Effector memory CD4-positive, alpha-beta T cell (primary cell): Measurements from ENCODE around the gene SYNGAP1.
A peak's percentile ranks its signal among the peaks of the same experiment; 100 is the strongest.
"Not testable (repeated sequence)": the region's sequence is repeated elsewhere in the genome, so short reads cannot be mapped to it uniquely, and the experiment has no call there.

Experiments
- DNase-seq, 3 donors: peaks; one replicate each; pipeline ENCODE4 v3.0.0-alpha.2; 2020
- H3K27ac ChIP-seq: 2 replicates; pipeline ENCODE4 v1.7.0; 2013; ENCODE audit warnings: mild to moderate bottlenecking, low read length, moderate library complexity; ENCODE audit not compliant: insufficient read depth, poor library complexity, severe bottlenecking
- H3K27me3 ChIP-seq: replicated peaks from 2 replicates; pipeline ENCODE4 v1.7.0; 2013; ENCODE audit warnings: mild to moderate bottlenecking, low read length; ENCODE audit not compliant: insufficient read depth, control insufficient read depth, poor library complexity, severe bottlenecking
- H3K36me3 ChIP-seq: 2 replicates; pipeline ENCODE4 v1.7.0; 2013; ENCODE audit warnings: mild to moderate bottlenecking, low read length, moderate library complexity; ENCODE audit not compliant: control insufficient read depth, insufficient read depth
- H3K4me1 ChIP-seq: 2 replicates; pipeline ENCODE4 v1.7.0; 2013; ENCODE audit warnings: low read length, mild to moderate bottlenecking; ENCODE audit not compliant: control insufficient read depth, insufficient read depth, poor library complexity, severe bottlenecking
- H3K4me3 ChIP-seq: 2 replicates; pipeline ENCODE4 v1.7.0; 2013; ENCODE audit warnings: low read length, low read depth, mild to moderate bottlenecking; ENCODE audit not compliant: insufficient read depth, poor library complexity, severe bottlenecking
- H3K9me3 ChIP-seq: 2 replicates; pipeline ENCODE4 v1.7.0; 2013; ENCODE audit warnings: mild to moderate bottlenecking, low read length, moderate library complexity; ENCODE audit not compliant: control insufficient read depth

The SYNGAP1 gene

DNA sequence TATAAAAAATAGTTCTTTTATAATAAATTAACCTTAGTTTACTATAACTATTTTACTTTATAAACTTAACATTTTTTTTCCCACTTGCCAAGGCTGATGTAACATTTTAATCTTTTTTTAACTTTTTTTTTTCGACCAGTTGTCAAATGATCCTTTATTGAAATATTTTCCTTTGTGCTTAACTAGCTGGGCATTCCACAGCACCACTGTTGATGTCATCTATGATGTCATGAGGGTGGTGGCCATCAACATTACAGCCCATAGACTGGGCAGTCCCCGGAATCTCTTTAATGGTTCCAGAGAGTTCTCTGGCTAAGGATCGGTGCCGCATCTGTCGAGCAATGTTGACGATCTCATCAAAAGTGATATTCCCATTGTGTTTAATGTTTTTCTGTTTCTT is 20.0 kb upstream of the SYNGAP1 start:
- not testable (repeated sequence) for H3K9me3 ChIP-seq, H3K36me3 ChIP-seq, H3K27me3 ChIP-seq, DNase-seq, H3K4me3 ChIP-seq, H3K27ac ChIP-seq, H3K4me1 ChIP-seq

- no peaks in the 10 kb centered on the region for H3K36me3 ChIP-seq
- H3K27ac ChIP-seq = no peak overlapping the region
- H3K27me3 ChIP-seq = no peaks in the 10 kb centered on the region
- DNase-seq = no peak
- no peaks in the 10 kb centered on the region for H3K9me3 ChIP-seq
- H3K4me1 ChIP-seq = peaks cover 8% of the 10 kb centered on the region
- no peak overlapping the region for H3K4me3 ChIP-seq
Observed at GRCh38 chr6:33404884-33405283, 15.0 kb upstream of the SYNGAP1 start.

- Histone ChIP-seq H3K4me3 (no peak overlapping the region), H3K27me3 (no peaks in the 10 kb centered on the region), H3K27ac (no peak overlapping the region), H3K36me3 (no peaks in the 10 kb centered on the region), H3K4me1 (peaks cover 10% of the 10 kb centered on the region), H3K9me3 (no peaks in the 10 kb centered on the region)
- DNase-seq = no peak
Observed at GRCh38 chr6:33405386-33405940, 14.4 kb upstream of the SYNGAP1 start.

GRCh38 chr6:33406126-33406525 is 13.7 kb upstream of the SYNGAP1 start:
- Histone ChIP-seq H3K27me3 (no peaks in the 10 kb centered on the region), H3K4me1 (peaks cover 10% of the 10 kb centered on the region), H3K27ac (no peak overlapping the region), H3K9me3 (no peaks in the 10 kb centered on the region), H3K4me3 (no peak overlapping the region), H3K36me3 (no peaks in the 10 kb centered on the region)
- DNase-seq = no peak

- no peak for DNase-seq
- Histone ChIP-seq H3K4me3 (no peak overlapping the region), H3K27ac (no peak overlapping the region), H3K27me3 (no peaks in the 10 kb centered on the region), H3K4me1 (peaks cover 21% of the 10 kb centered on the region), H3K36me3 (no peaks in the 10 kb centered on the region), H3K9me3 (no peaks in the 10 kb centered on the region)
Observed at GRCh38 chr6:33407132-33407718, 12.6 kb upstream of the SYNGAP1 start.

GRCh38 chr6:33410050-33410710 is 9.7 kb upstream of the SYNGAP1 start:
- Histone ChIP-seq H3K36me3 (peaks cover 28% of the 10 kb centered on the region), H3K4me3 (peak overlapping the region; percentile 70), H3K9me3 (no peaks in the 10 kb centered on the region), H3K27me3 (no peaks in the 10 kb centered on the region), H3K4me1 (peaks cover 33% of the 10 kb centered on the region), H3K27ac (peak overlapping the region; percentile 99)
- peak; percentile 97 to 98 (median 97) for DNase-seq

DNA sequence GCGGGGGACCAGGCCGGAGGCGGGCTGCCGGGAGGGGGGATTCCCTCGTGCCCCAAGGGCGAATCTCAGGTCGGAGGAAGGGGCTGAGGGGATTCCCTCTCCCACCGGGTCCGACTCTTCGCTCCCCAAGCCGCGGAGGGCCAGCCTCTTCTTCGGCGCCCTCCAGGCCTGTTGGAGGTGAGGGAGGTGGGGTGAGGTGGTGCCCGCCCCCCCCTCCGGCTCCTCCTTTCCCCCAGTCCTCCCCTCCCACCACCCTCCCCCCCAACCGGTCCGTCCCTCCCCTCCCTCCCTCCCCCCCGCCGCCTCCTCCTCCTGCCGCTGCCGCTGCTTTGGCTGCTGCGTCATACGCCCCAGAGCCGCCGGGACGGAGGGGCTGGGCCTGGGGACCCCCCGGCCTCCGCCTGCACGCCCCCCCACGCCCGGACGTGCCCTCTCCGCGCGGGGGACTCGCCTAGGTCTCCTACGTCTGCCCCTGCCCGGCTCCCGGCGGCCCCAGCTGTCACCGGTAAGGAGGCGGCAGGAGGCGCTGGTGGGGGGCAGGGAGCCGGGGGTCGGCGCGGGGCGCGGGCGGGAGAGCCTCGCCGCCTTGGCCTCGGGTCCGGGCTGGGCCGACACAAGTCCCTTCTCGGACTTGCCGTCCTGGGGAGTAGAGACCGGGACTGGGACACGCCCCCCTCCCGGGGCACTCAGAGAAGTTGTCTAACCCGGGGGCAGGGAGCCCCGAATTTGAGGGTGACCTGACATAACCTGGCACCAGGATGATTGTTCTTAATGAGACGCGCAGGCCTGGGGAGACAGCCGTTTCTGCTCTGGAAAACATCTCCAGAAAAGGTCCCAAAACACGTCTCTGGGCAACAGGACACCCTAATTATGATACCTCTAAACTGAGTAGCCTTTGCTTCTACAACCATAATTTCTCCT is 8.9 kb upstream of the SYNGAP1 start, which contains the start of gene PHF1:
TSS of gene PHF1 (plus strand) at position 304 of the 921 bp plus-strand sequence. CDS start 1,250 bp downstream, outside the sequence.
- H3K36me3 ChIP-seq = peaks cover 36% of the 10 kb centered on the region
- H3K9me3 ChIP-seq = no peaks in the 10 kb centered on the region
- H3K4me3 ChIP-seq = peak within 1 kb of the TSS; percentile 89
- peak within 1 kb of the TSS; percentile 99 for H3K27ac ChIP-seq
- no peaks in the 10 kb centered on the region for H3K27me3 ChIP-seq
- H3K4me1 ChIP-seq = peaks cover 40% of the 10 kb centered on the region
- no peak for DNase-seq

DNA sequence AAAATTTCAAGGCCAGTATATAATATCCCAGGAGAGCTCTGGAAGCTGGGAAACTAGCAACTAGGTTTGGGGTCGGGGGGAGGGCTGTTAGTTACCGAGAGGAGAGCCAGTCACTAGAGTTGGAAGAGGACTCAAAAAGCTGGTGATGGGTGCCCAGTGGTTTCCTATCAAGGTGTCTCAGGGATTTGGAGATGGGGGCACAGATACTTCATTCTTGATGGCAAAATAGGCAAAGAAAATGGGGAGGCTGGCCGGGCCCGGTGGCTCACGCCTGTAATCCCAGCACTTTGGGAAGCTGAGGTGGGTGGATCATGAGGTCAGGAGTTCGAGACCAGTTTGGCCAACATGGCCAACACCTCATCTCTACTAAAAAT is 8.2 kb upstream of the SYNGAP1 start:
- Histone ChIP-seq H3K4me1 (peaks cover 46% of the 10 kb centered on the region), H3K36me3 (peaks cover 39% of the 10 kb centered on the region), H3K27me3 (no peaks in the 10 kb centered on the region), H3K9me3 (no peaks in the 10 kb centered on the region), H3K27ac (peak overlapping the region; percentile 99), H3K4me3 (peak overlapping the region; percentile 89)
- no peak for DNase-seq

- Histone ChIP-seq H3K27ac (peak overlapping the region; percentile 99), H3K9me3 (no peaks in the 10 kb centered on the region), H3K36me3 (peaks cover 39% of the 10 kb centered on the region), H3K4me3 (no peak overlapping the region), H3K4me1 (peaks cover 49% of the 10 kb centered on the region), H3K27me3 (no peaks in the 10 kb centered on the region)
- DNase-seq = no peak
Observed at GRCh38 chr6:33412140-33413009, 7.5 kb upstream of the SYNGAP1 start.
